Measurements from ENCODE around the gene ITGA1.

The ITGA1 gene

DNA sequence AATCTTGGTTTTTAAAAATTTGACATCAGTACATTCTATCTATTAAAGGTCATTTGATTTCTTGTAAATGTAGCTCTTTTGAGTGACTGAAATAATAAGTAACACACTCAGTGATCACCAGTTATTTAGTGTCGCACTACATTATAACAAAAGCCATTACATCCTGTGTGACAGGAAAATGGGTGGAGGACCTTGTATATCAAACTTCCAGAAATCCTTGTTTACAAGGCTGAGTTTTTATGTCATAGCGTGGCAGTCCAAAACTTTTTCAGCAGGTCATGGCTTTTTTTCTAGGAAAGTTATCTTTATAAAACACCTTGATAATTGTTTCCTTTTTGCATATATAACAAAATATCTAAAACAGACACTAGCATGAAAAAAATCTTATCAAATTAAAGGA lies 14.4 kb upstream of the ITGA1 start:
- DNase-seq = no peak

DNA sequence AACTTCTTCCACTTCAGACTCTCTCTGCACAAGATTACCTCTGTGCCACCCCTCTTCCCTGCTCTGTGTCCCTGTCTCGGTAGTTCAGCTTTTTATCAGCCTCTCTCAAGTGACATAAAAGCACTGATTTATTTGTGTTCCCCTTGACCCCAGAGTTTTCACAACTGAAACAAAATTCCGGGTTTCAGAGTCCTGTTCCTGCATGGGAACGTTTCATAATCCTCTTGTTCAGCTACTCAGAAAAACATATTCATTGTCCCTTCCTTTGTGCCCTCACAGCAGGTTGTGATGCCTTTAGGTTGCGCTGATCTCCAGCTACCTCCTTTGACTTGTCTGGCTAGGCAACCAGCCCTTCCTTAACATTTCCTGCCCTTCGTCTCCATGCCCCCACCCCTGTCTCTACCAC lies 13.7 kb upstream of the ITGA1 start:
- no peak for DNase-seq

DNA sequence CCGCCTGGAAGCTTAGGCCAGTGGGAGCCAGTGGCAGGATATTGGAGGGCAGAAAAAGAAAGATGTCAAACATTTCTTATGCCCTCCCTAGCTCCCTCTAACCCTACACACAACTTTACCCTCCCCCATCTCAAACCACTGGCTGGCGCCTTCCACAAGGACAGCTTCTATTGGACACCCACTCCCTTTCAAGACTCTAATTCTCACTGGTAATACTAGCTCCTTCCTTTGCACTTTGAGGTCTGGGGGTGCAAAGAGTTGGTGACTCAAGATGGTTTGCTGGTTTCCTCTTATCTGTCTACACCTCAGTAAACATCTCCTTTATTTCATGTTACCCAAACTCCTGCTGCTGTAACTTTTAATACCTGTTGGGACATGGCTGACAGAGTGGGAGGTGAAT lies 11.6 kb upstream of the ITGA1 start:
- DNase-seq = no peak

DNA sequence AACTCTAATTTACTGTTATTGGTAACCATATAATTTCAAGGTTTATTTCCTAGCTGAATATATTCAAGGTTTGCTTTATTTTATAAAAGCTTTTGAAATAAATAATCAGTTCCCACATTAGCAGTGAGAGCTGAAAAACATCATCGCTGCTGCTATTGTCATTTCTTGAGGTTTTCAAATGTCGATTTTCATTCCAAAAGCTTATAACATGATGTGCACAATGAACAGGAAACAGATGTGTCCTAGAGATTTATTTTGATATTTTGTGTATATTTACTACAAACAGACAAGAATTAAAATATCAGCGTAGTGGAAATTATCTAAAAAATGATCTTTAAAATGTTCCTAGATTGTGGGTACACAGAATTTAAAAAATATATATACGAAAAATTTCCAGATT lies 10.5 kb upstream of the ITGA1 start:
- no peak for DNase-seq

DNA sequence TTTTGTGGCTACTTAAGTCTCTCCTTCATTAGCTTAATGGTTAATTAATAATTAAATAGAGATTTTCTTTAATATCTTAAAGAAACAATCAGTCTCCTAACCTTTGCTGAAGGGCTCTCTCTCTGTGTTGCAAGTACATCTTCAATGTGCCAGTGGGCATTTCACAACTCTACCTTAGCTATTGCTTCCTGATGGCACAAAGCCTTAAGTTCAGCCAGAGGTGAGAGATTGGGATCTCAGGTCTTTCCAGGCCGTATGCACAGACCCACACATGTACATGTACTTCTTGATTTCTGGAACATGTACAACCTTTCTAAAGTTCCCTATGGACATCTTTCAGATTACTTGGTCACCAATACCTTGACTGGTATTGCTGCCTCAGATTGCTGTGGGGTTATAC lies 8.9 kb upstream of the ITGA1 start:
- no peak for DNase-seq

DNA sequence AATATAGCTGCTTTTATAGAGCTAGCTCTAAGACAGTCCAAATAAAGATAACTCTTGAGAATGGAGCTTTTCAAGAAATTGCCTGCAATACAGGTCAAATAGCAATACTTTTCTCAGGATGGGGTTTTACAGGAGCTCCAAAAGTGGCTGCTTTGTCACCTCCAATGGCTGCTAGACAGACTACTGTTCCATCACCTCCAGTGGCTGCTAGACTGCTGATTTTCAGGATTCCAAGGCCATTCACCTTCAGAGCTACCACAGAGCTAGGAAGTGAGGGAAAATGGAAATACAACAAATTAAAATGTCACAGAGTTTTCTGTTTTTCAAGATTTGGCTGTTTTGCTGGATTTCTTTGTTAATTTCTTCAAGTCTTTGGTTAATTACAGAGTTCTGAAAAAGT lies 8.5 kb upstream of the ITGA1 start:
- DNase-seq = no peak

DNA sequence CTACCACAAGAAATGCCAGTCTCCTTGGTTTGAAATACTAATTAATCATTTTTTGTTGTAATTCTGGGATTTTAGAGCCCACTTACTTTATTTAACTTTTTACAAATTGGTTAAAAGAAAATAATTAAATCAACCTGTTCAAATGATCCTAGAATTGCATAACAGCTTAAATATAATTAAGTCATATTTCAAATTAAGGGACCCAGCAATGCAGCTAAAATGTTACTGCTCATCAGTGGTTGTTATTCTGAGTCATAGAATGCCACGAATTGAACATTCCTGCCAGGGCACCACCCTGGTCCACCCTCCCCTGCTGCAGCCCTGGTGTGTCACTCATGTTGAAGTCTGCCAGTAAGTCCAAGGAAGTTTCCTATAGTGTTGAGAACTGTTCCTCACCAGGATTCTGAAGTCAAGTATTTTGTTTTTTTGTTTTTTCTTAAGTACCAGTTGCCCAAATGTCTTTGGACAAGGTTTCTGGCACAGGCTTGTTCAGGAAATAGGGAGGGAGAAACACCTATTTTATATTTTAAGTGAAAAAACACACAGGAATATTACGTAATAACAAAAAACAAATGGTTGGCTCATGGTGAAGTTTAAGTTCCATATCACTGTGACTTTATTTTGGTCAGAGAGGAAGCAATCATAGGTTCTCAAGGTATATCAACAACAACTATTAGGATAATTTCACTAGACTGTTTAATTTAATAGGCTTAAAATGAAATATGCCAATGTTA lies 4.3 kb upstream of the ITGA1 start:
- no peak for DNase-seq

DNA sequence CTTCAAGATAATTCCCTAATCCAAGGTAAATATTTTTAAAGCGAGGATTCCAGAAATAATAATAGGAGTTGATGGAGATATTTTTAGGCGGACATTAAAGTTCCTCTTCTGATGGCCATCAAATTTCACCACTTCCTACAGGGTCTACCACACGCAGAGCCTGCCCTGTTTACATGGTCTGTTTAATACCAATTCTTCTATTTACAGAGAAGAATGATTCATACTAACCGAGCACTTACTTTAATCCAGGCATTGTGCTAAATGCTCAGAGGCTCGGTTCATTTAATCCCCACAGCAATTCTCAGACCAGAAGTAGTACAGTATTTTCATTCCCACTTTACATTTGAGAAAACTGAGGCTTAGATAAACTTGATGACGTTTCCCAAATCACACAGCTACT lies 3.0 kb upstream of the ITGA1 start:
- DNase-seq = no peak

DNA sequence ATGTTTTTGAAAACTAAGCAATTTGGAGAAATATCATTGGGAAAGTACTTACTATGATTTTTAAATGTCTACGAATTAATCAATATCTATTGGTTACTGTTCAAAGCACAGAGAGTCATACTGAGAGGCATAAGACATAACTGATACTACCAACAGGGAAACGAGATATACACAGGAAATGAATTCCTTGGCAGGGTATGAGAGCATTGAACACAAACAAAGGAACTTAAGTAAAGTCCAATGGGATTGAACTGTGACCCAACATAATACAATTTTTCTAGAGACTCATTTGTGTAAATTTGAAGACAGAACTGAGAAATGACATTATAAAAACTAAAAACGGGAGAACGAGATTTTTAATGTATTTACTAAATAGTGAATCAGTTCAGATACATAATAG lies 1.3 kb upstream of the ITGA1 start:
- no peak for DNase-seq

DNA sequence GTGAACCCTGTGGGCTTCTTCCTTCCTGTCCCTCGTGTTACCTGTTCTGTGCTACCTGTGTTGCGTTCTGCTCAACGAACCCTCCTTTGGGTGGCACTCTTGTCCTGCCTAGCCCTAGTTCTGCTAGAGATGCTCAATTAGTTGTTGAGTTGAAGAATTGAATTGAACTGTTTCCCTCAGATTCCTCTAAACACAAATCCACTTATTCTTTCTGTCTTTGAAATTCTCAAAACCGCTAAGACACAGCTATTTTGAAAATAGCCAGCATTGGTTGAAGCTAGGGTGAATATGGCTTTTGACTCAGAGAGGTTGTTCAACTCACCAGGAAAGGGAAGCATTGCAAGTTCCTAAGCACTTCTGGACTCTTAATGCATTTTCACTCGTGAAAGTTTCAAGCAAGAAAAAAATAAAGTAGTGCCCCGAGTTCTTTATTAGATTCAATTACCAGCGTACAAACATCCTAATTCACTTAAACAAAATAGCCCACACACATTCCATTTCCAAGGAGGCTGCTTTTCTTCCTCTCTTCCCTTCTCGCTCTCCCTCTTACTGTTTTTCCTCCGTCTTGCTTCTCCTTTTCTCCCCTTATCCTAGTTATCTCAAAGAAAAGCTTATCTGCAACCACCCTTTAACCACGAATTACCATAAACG lies 642 bp upstream of the ITGA1 start:
- no peak for DNase-seq

DNA sequence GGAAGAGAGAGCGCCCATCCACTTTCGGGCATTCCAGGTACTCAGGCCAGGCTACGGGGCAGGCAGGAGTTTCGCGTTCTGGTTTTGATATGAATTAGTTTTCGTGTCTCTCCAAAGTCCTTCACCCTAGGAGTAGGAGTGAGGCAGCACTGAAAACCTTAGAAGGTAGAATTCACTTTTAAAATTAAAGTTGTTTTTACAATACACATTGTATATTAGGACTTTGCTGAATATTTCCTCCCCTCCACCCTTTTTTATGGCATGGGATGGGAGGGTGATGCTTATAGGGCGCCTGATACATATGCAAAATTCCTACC lies 747 bp downstream of the ITGA1 start:
- no peak for DNase-seq

DNA sequence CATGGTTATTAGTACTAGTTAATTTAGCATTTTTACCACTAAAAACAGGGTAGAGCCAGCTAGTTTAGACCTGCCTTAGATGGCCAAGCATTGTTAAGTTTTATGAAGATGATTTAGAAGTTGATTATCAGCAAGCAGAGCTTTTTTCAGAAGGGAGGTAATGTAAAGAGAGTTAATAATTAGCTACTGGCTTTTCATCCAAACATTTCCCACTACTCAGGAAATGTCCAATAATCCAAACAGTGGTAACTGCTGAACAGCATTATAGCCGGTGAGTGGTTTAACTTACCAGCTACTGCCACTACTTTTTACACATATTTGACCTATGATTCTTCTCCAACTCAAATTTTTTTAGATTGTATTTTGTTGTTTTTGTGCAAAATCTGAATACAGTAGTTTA lies 1.7 kb downstream of the ITGA1 start:
- DNase-seq = no peak

DNA sequence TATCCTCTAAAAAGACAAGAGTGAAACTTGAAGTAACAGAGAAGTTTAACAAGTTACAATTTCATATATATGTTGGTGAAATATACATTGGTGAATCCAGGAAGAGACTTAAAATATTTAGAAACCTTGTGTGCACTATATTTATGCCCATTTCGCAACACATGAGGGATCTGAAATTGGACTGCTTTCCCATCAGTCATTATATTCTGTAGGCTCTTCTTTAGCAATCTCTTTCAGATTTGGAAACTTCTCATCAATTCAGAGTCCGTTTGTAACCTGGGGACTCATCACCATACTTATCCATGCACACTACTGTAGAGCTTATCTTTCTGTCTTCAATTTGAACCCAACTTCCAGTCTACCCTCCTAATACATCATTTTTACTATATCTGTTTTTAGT lies 2.1 kb downstream of the ITGA1 start:
- DNase-seq = no peak

DNA sequence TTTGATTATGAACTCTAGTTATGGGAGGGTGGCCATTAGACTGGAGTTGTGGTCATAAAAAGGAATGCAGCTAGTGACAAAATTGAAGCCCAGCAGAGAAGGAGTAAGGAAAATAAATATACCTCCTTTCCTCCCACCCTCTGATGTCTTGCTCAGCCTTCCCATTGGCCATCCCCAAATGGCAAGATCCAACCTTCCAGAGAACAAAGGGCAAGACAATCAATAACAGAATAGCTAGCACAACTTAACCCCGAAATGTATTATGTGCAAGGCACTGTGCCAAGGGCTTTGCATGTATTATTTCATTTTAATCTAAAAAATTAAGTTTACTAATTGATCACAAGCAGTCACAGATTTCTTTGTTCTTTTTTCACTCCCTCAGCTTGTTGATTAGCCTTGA lies 3.6 kb downstream of the ITGA1 start:
- DNase-seq = no peak

DNA sequence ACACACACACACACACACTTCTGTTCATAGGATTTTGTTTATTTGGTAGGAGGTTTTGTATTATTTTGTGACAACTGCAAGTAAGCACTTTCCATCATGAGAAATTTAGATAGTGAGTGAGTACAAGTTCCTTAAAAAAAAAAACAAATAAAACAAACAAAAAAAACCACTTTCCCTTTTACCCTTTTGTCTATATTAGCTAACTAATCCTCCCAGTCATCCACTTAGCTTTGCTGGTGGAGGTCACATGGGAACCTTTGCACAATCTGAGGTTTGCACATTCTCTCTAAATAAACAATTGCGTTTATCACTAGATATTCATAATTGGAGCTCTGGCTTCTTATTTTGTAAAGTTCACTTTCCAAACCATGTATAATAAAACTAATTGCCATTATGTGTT lies 6.8 kb downstream of the ITGA1 start:
- no peak for DNase-seq

DNA sequence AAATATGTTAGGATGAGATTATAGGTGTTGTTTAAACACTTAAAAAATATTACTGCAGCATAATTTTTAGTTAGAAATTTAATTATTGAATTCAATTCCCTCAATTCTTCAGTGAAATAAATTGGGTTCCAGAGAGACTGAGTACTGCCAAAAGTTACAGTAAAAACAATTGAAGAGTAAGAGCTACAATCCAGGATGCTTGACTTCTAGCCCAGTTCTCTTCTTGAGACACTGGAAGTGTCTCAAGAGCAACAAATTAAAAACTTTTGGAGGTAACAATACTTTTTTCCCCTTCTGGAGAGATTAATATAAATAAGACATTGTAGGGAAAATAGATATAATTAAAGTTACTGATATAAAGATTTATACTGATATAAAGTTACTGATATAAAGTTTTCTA lies 8.3 kb downstream of the ITGA1 start:
- DNase-seq = no peak

DNA sequence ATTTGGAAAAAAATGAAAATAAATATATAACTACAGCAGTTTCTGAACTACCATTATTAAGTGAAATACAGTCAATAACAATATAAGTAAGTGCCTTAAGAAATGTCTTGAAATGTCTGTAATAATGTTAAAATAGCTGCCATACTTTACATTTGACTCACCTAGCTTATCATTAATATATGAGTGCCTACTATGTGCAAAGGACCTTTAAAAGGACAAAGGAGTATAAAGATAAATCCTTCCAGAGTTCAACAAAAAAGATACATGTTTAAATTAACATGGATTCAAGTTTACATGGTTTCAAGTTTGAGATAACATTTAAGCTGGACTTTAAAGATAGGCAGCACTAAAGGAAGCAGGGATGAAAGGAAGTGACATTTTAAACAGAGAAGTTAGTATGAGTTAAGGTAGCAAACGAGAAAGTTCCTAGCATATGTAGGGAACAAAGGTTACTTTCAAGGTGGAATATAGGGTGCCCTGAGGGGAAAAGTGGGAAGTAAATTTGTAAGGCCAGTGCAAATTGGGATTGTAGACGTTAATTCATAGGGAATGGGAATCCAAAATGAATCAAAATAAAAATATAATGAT lies 8.9 kb downstream of the ITGA1 start:
- no peak for DNase-seq

DNA sequence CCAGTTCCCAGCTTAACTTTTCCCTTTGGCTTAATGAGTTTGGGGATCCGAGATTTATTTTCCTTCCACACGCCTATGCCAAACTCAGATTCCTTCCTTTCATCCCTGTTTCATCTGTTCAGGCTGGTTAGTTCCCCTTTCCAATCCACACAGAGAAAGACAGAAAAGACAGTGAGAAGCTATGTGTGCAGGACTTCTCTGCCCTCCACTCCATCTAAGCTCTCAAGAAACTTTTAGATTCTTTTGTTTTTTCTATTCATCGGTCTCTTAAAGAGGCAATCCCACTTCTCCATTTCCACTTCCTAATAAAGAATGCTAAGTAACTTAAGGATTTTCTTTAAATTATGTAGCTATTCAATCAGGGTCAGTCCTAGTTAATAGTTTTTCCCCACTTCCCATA lies 11.2 kb downstream of the ITGA1 start:
- DNase-seq = no peak

DNA sequence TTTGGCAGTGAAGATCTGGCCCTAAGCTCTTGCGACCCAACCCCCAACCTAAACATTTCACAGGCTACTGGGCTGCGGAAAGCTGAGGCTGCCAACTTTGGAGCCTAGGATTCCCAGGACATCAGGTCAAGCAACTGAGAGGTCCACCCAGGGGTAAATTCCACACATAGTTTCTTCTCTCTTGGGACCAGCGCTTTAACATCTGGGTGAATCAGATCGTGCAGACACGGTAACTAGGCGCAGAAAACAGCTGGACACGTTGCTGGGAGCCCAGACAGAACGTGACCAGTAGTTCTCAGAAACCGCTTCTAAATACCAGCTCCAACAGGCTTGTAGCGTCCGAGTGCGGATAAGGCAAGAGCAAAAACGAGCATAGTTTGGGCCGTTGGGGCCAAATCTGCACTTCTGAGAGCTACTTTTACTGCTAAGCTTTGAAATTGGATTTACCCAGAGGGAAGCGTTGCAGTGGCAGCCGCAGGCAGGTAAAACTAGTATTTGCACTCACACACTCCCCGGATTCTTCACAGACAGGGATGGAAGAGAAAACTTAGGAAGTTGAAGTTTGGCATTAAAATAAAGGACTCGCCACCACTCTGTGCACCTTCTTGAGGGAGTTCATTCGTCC lies 11.8 kb downstream of the ITGA1 start:
- DNase-seq = peak; percentile 55

DNA sequence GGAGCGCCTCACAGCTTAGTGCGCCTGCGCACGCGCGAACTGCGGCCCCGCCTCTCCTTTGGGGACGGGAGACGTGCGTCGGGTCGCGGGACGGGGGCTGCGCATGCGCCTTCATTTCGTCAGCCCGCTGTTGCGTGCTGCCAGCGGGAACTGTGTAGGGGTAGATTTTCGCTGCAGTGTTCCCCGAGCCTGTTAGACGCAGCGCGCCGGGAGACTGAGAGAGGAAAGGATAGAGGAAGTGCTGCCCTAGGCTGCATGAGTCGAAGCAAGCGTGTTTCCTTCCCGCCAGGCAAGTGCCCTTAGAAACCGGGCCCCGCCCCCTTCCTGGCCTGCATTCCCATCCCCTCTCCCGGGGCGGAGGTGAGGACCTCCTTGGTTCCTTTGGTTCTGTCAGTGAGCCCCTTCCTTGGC lies 12.3 kb downstream of the ITGA1 start:
- peak; percentile 97 for DNase-seq

DNA sequence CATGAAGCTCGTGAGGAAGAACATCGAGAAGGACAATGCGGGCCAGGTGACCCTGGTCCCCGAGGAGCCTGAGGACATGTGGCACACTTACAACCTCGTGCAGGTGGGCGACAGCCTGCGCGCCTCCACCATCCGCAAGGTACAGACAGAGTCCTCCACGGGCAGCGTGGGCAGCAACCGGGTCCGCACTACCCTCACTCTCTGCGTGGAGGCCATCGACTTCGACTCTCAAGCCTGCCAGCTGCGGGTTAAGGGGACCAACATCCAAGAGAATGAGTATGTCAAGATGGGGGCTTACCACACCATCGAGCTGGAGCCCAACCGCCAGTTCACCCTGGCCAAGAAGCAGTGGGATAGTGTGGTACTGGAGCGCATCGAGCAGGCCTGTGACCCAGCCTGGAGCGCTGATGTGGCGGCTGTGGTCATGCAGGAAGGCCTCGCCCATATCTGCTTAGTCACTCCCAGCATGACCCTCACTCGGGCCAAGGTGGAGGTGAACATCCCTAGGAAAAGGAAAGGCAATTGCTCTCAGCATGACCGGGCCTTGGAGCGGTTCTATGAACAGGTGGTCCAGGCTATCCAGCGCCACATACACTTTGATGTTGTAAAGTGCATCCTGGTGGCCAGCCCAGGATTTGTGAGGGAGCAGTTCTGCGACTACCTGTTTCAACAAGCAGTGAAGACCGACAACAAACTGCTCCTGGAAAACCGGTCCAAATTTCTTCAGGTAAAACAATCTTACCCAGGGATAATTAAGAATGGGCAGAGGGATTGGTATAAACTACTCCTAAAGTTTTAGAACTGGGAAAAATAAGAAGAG lies 12.9 kb downstream of the ITGA1 start:
- peak; percentile 77 for DNase-seq

DNA sequence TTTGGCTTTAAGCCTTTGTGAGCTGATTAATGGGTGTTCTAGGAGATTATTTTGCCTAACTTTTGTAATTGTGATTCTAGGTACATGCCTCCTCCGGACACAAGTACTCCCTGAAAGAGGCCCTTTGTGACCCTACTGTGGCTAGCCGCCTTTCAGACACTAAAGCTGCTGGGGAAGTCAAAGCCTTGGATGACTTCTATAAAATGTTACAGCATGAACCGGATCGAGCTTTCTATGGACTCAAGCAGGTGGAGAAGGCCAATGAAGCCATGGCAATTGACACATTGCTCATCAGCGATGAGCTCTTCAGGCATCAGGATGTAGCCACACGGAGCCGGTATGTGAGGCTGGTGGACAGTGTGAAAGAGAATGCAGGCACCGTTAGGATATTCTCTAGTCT lies 13.6 kb downstream of the ITGA1 start:
- DNase-seq = no peak

DNA sequence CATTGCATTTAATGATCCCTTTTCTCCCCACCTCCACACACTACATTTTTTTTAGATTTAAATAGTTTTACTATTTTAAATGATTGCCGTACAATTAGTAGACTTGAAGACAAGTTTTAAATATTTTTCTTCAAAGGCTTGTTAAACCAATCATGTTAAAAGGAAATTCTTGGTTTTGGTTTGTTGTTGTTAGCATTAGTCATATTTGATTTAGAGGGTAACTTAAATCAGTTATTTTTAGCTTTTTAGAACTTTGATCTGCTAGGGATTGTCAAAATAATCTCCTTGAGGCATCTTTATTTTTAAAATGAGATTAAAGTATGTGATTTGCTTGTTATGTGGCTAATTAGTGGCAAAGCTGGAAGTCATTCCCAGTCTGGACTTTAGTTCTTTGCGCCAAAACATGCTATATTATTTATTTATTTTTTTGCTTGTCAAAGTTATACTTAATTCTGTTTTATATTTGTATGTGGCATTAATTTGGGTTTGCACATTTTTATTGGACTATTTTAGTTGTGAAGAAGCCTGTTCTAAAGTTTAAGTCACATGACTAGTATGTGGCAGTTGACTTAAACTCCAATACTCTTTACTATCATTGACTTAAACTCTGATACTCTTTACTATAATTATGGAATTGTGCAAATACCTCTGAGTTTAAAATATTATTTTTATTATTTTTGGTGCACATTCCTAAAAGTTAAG lies 14.7 kb downstream of the ITGA1 start:
- no peak for DNase-seq

All from hematopoietic multipotent progenitor cell treated with erythropoietin and hydrocortisone succinate and interleukin-3 and kit ligand, for 6 days (in vitro differentiated cells).